Measurements from ENCODE around the gene OST4.

OST4 gene

DNA sequence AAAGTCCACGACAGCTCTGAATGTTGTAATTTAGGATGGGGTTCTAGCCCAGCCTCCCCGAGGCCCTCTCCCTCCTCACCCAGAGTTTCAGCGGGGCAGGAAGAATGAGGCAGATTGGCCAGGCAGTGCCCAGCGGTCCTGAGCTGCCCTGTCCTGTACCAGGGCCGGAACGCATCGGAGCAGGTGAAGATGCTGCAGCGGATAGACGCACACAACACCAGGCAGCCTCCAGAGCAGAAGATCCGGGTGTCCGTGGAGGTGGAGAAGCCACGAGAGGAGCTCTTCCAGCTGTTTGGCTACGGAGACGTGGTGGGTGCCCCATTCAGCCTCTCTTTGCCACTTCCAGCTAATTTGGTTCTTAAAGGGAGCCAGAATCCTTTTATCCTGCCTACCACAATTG is 25.9 kb upstream of the OST4 start:
- DNase-seq (ENCODE audit: low read depth, low spot score), result no peak
- ChIA-PET CTCF (interaction anchor here (1.0 to 11.8 kb wide), 21 partner anchors 8 to 205 kb away, joined by 3 to 217 read pairs (median 11); partner anchors contain the start of genes CAD, DNAJC5G, KHK and TRIM54), POLR2A (no interaction called here)
- TF ChIP-seq, protein P1, sequence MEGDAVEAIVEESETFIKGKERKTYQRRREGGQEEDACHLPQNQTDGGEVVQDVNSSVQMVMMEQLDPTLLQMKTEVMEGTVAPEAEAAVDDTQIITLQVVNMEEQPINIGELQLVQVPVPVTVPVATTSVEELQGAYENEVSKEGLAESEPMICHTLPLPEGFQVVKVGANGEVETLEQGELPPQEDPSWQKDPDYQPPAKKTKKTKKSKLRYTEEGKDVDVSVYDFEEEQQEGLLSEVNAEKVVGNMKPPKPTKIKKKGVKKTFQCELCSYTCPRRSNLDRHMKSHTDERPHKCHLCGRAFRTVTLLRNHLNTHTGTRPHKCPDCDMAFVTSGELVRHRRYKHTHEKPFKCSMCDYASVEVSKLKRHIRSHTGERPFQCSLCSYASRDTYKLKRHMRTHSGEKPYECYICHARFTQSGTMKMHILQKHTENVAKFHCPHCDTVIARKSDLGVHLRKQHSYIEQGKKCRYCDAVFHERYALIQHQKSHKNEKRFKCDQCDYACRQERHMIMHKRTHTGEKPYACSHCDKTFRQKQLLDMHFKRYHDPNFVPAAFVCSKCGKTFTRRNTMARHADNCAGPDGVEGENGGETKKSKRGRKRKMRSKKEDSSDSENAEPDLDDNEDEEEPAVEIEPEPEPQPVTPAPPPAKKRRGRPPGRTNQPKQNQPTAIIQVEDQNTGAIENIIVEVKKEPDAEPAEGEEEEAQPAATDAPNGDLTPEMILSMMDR (IDR thresholded peaks at IDR 0.05; ENCODE audit: insufficient read depth, low read length, missing control alignments), result no peak
- H3K4me3 ChIP-seq (ENCODE audit: low read depth, low read length), result no peak overlapping the region

DNA sequence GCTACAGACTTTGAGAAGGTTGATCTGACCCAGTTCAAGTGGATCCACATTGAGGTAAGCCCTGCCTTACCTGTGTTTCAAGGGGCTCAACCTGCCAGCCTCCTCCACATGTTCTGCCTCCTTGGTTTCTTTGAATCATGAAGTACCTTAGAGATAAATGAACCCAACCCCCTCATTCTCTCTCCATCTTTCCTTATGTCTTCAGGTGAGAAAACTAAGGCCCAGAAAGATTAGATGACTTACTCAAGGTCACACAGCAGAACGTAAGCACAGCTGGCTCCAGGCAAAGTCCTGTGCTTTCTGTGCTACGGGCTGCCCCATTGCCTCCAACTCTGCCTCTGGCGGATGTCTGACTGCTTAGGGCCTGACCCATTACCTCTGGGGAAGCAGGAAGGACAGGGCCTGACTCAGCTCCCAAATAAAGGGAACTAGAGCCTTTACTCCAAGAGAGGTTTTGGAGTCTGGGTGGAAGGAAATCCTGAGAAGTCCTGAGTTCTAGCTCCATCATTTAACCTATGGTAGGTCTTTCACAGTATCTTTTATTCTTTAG is 25.4 kb upstream of the OST4 start:
- DNase-seq (ENCODE audit: low read depth, low spot score), result no peak
- ChIA-PET CTCF (interaction anchor here (1.0 to 11.8 kb wide), 25 partner anchors 9 to 206 kb away, joined by 3 to 217 read pairs (median 7); partner anchors contain the start of genes CAD, DNAJC5G, KHK and OST4), POLR2A (no interaction called here)
- H3K4me3 ChIP-seq (ENCODE audit: low read depth, low read length), result no peak overlapping the region
- TF ChIP-seq, protein P1 (IDR thresholded peaks at IDR 0.05; ENCODE audit: insufficient read depth, low read length, missing control alignments), result no peak

- ChIA-PET CTCF (interaction anchor here (1.0 to 11.8 kb wide), 18 partner anchors 8 to 206 kb away, joined by 3 to 217 read pairs (median 6); partner anchors contain the start of genes DNAJC5G, KHK, OST4 and TRIM54), POLR2A (no interaction called here)
- no peak for DNase-seq (ENCODE audit: low read depth, low spot score)
- TF ChIP-seq, protein P1 (IDR thresholded peaks at IDR 0.05; ENCODE audit: insufficient read depth, low read length, missing control alignments), result no peak
- H3K4me3 ChIP-seq (ENCODE audit: low read depth, low read length), result peak overlapping the region; percentile 23
These were observed 24.5 kb upstream of the OST4 start for GRCh38 chr2:27095745-27096651.

- no peak overlapping the region for H3K4me3 ChIP-seq (ENCODE audit: low read depth, low read length)
- no peak for DNase-seq (ENCODE audit: low read depth, low spot score)
- ChIA-PET CTCF (interaction anchor here (1.1 to 11.8 kb wide), 14 partner anchors 8 to 207 kb away, joined by 3 to 217 read pairs (median 12); partner anchors contain the start of genes DNAJC5G, KHK and TRIM54), POLR2A (no interaction called here)
- TF ChIP-seq, protein P1 (IDR thresholded peaks at IDR 0.05; ENCODE audit: insufficient read depth, low read length, missing control alignments), result no peak
These were observed 23.9 kb upstream of the OST4 start for GRCh38 chr2:27095427-27095744.

GRCh38 chr2:27094353-27094984 is 23.0 kb upstream of the OST4 start:
- no peak for DNase-seq (ENCODE audit: low read depth, low spot score)
- ChIA-PET POLR2A (no interaction called here), CTCF (interaction anchor here (1.5 to 8.4 kb wide), 9 partner anchors 7 to 208 kb away, joined by 4 to 155 read pairs (median 23); partner anchors contain the start of gene KHK)
- TF ChIP-seq, protein P1 (IDR thresholded peaks at IDR 0.05; ENCODE audit: insufficient read depth, low read length, missing control alignments), result no peak
- no peak overlapping the region for H3K4me3 ChIP-seq (ENCODE audit: low read depth, low read length)
